GM21529 (cell line): ENCODE measurements around the gene PCGF3.
"Not testable (repeated sequence)": the region's sequence is repeated elsewhere in the genome, so short reads cannot be mapped to it uniquely, and the experiment has no call there.

Source experiments
- ATAC-seq: cut with Tn5 transposase; IDR thresholded peaks from one replicate; pipeline ENCODE4 v1.9.1; 2021; ENCODE audit not compliant: unreplicated experiment

Gene PCGF3

DNA sequence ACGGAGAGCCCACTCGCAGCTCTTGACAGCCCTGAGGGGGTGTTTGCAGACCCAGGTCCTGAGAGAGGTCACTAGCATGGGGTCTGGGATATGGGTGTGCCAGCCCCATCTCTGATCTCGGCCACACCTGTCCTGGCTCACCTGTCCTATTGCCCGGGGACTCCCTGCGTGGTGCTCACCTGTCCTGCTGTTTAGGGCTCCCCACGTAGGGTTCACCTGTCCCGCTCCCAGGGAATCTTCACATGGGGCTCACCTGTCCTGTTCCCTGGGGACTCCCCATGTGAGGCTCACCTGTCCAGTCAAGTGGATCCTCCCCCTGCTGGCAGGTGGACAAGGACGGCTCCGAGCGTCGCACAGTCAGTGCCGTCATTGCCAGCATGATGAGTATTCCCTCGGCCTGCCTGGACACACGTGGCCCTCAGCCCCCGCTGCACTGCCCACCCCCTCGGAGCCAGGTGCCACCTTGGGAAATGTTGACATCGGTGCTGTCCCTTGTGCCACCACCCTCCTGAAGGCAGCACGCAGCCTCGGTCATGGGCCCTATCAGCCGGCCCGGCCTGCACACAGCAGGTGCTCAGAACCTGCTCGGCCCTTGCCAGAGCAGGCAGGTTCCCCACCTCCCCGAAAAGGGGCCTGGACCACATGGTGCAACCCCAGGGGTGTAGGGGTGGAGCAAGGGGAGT, 23.0 kb upstream of the PCGF3 start:
- no peak for ATAC-seq

DNA sequence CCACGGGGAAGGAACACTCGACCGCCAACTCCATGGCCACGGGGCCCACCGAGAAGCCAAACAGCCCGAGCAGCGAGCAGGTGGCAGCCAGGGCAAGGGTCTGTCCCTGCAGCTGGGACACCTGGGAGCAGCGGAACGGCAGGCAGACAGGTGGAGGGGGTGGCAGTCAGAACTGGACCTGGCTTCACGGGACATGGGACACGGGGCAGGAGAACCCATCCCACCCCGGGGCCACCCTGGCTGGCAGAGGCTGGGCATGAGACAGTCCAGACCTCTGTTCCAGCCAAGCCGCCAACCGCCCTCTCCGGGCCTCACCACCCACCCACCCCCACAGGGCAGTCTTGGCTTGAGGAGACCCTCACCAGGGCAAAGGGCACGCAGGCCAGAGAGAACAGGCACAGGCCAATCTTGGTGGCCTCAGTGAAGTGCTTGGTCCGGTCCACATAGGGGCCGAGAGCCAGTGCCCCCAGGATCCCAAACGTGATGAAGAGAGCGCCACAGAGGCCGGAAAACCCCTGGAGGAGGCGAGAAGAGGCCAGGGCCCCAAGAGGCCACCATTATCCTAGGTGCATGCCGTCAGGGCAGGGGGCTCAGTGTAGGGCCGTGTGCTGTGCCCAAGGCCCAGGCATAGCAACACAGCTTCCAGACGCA, 22.3 kb upstream of the PCGF3 start:
- no peak for ATAC-seq

DNA sequence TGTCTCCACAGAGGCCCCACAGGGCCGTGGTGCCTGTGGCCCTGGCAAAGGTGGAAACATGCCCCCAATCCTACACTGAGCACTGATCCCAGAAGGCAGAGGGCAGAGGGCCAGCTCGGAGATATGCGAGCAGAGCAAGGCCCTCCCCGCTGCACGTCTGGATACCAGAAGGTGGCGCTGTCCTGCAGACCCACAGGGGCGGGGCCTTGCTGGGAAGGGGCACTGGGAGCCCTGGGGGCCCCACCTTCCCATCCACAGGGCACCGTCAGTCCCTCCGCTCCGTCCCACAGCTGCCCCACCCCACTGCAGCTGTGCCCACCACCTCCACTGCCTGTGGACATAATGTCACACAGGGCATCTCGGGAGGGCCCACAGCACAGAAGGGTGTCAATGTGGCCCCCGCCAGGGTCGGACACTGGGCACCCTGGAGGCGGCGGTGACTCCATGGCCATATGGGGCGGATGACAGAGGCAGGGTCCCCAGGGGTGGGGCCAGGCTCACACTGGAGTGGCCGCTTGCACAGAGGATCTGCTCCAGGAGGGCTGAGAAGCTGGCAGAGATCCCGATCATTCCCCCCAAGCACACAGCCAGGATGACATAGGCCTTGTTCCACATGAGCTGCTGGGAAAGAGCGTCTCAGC, 21.5 kb upstream of the PCGF3 start:
- ATAC-seq, result no peak

DNA sequence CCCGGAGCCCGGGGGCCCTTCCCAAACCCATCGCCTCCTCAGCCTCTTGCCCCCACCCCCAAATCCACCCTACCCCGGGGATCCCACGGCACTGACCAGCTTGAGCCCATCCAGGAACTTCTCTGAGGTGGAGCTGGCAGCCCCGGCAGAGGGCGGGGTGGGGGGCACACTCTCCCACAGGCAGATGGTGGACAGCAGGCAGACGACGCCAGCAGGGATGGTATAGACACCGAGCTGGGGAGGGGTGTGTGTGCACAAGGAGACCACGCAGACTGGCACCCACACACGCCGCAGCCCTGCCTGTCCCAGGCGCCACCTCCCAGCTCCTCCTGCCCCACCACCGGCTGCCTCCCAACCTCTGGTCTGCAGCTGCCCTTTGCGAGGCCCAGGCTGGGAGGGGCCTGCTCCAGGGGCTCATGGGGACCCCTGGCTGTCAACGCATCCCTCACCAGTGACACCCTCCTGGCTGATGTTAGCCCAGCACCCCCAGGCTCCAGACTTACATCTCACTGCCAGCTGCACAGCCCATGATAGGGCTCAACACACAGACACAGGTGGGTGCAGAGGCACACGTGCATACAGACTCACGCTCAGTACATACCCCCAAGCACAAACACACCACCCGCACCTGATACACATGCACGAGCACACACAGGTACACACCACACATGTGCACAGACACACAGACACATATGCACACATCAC, 20.9 kb upstream of the PCGF3 start:
- no peak for ATAC-seq

- no peak for ATAC-seq
Observed at GRCh38 chr4:685679-686412, 19.8 kb upstream of the PCGF3 start.

DNA sequence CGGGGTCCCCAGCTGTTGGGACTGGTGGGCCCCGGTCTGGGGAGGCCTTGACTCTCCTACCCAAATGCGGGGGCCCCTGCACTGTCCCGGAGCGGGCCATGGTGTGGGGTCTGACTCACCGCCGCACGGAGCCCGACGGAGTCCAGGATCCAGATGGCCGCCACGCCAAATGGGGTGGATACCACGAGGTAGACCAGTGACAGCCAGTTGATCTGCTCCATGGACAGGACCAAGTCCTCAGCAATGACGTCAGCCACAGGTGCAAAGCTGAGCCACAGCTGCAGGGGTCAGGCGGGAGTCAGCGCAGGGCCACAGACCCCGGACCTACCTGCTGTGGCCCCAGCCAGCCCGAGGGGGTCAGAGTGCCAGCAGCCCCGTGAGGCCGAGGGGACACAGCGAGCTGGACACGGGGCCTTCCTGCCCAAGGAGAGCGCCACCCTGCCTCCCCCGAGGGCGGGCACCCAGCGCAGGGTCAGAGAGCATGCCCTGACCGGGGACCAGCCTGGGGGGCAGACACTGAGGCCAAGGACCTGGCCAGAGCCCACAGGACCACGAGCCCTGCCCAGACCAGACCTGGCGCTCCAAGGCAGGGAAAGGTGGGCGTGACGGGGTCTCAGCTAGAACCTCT, 19.1 kb upstream of the PCGF3 start:
- no peak for ATAC-seq

DNA sequence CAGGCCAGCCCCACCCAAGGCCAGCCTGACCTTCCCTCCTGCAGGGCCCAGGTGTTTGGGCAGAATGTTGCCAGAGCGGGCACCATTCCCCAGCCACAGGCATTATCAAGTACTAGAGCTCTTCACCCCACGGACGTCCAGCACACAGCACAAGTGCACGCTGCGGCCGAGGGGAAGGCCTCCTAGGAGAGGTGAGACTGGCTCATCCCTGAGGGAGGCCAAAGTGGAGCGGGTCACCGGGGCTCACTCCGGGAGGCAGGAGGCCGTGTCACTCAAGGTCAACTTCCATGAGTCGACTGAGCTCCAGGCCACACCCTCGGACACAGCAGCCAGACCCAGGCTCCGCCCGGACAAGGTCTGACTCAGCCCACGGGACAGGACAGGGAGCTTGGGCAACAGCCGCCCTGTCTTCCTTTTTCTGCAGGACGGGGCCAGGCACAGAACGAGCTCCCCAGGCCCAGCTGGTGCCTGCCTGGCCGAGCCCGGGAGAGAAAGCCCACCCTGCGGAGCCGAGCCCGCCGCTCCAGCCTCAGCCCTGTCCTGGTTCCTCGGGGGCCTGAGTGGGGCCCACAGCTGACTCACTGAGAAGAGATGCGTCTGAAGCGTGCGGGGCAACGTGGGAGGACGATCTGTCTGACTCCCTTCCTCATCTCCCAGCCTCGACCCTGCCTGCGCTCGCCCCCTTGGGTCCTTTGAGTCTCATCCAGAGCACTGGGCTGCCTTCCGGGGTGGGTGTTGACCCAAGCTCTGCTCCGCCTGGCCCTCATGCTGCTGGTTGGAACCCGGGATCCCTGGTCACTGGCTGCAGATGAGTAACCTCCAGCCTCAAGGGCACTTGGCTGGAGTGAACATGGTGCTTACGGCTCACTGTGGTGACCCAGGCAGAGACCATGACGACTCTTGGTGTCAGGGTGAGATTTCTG, 18.3 kb upstream of the PCGF3 start:
- no peak for ATAC-seq

DNA sequence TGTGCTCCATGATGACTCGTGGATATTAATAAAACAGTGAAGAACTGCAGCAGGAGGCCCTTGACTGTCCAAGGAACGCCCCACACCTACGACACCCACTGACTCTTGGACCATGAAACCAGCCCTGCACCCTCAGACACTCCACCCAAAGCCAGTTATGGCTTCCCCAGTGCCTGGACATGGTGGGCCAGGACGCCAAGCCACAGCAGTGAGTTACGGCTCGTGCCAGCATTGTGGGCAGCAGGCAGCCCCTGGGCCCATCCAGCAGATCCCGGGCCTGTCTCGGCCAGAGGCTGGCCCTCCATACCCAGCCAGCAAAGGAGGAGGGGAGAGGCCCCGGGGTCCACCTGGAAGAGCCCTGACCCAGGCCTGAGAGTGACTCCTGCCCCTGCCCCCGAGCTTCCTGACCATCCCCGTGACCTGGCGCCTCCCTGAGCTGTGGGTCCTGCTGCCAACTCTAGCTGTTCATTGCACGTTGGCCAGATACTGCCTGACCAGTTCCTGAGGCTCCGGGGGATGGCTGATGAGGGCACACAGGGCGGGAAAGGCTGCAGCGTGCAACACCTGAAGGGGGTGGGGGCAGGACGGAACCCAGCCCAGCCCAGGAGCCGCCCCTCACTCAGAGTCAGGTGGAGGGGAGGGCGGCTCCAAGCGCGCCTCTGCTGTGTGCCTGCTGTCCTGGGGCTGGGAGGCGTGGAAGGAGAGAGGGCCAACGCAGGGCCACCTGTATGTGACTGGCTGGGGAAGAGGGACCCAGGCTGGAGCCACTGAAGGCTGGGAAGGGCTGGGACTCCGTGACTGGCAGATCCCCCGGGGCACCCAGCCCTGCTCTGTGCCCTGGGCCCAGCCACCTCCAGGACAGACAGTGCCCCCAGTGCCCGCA, 17.4 kb upstream of the PCGF3 start:
- ATAC-seq, result no peak

DNA sequence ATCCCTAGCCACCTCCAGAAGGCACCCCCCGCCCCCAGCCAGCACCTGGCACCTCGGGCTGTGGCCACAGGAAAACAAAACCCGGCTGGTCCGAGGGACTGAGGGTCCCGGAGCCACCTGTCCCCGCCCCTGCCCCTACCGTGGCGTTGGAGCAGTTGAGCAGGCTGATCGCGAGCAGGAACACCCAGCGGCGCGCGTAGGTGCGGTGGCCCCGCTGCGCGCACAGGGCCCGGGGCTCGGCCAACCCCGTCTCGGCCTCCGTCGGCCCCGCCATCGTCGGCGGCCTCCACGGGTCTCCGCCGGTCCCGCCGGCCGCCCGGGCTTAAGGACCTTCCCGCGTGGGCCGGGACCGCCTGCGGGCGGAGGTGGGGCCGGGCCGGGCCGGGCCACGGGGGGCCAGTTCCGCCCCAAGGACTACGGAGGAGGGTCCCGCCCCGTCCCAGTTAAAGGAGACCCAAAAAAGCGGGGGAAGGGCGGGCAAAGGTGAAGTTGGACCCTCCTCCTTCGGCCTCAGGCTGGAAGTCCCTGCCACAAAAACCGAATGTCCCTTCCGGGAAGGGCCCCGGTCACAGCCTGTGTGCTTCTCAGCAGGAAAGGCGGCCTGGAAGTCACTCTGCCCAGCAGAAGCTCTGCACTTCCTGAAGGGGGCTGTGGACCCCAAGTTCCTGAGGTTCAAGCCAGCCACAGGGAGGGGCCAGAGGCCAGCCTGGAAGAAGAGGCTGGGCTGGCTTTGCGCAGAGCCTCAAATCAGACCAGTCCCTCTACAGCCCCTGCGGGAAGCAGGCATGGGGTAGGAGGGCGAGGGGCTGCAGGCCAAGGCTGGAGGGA, 16.6 kb upstream of the PCGF3 start, which contains the start of gene SLC49A3:
TSS of gene SLC49A3 (minus strand) at position 298 of the 828 bp plus-strand sequence. CDS start at position 274, 24 bp downstream.
- no peak for ATAC-seq

GRCh38 chr4:689723-690122, 15.9 kb upstream of the PCGF3 start:
- no peak for ATAC-seq

GRCh38 chr4:692771-693554, 12.7 kb upstream of the PCGF3 start:
- no peak for ATAC-seq

- not testable (repeated sequence) for ATAC-seq
Observed at GRCh38 chr4:694341-694940, 11.2 kb upstream of the PCGF3 start.

DNA sequence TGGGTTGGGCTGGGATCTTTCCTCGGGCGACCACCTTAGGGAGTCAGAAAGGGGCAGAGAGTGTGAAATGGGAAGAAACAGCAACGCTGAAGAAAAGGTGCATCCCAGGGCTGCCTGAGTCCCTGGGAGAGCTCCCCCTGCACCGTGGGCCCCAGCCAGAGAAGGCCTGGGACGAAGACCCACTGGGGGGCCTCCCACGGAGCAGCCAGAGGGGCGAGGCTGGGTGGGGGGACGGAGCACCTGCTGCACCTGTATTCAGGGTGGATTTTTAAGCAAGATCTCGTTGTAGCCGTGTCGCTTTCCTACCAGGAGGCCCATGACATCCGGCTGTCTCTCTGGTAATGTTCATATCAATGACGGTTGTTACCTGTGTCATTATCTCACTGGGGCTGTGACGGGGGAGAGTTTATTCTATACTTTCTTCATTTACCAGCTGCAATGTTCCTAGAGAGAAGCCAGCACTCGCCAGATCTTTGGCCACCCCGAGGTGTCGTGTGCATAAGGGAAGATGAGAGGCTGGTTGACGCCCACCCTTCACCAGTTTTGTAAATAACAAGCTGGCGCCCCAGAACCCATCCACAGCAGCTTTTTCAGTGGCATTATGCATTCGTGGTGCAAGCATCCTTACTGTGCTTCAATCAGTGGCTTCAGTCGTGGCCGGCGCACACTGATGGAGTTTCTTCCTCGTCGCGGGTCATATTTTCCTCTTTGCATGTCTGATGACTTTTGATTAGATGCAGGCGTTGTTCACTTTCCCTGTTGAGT, 5.6 kb upstream of the PCGF3 start:
- no peak for ATAC-seq

DNA sequence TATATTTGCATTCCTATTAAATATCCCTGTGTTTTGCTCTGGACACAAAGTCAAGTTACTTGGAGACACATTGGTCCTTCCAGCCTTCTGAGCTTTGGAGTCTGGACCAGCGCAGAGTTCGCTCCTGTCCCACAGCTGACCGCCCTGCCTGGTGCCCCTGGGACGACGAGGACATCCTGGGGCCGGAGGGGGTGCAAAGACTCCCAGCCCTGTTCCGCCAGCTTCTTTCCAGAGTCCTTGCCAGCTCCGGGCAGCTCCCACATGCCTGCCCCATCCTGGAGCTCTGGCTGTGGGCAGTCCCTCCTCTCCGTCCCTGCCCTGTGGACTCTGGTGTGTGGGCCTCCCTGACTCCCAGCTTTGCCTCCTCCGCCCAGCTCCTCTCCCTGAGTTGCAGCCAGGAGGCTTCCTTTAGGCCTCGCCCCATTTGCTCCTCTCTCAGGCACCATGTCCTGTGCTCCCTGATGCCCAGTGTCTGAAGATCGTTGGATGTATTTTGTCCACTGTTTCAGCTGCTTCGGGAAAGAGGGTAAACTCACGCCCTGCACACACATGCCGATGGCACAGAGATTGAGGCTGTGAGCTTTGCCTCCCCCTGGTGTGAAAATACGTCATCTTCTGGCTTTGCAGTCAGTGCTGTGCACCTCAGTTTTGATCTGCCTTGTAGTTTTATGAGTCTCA, 4.9 kb upstream of the PCGF3 start:
- no peak for ATAC-seq

GRCh38 chr4:702618-703048, 3.0 kb upstream of the PCGF3 start:
- no peak for ATAC-seq
